GM10266 (cell line): Measurements from ENCODE around the gene INPP5A.

Source experiments
- DNase-seq: peaks from one replicate; pipeline ENCODE4 v3.0.0; 2012; ENCODE audit errors: extremely low spot score
- CTCF ChIP-seq: IDR thresholded peaks from 2 replicates; pipeline ENCODE4 v1.5.1; 2012; ENCODE audit warnings: mild to moderate bottlenecking, low read depth; ENCODE audit not compliant: control insufficient read depth, insufficient read depth; ENCODE audit errors: missing control alignments

INPP5A gene

GRCh38 chr10:132687181-132687892 lies 149.8 kb downstream of the INPP5A start:
- DNase-seq: no peak
- TF ChIP-seq CTCF: no peak

GRCh38 chr10:132687893-132688579 lies 150.4 kb downstream of the INPP5A start:
- no peak for TF ChIP-seq CTCF
- DNase-seq: no peak

GRCh38 chr10:132688580-132689420 lies 151.2 kb downstream of the INPP5A start:
- no peak for DNase-seq
- no peak for TF ChIP-seq CTCF

- no peak for TF ChIP-seq CTCF
- no peak for DNase-seq
These were observed 152.3 kb downstream of the INPP5A start for GRCh38 chr10:132689721-132690360.

GRCh38 chr10:132690401-132690800 lies 152.8 kb downstream of the INPP5A start:
- no peak for TF ChIP-seq CTCF

GRCh38 chr10:132690821-132691610 lies 153.4 kb downstream of the INPP5A start:
- no peak for DNase-seq
- TF ChIP-seq CTCF: no peak

More at GRCh38 chr10:132690401-132690800, 152.8 kb downstream of the INPP5A start:
- DNase-seq: no peak
